Neural cell (in vitro differentiated cells): ENCODE results near the gene KRTAP9-2. TPM values are rescaled to one million over a fixed set of nuclear protein-coding genes. Genes with fewer than 3 reads are reported as not detected.

Source experiments
- H2AFZ ChIP-seq: fragments of 200-600, 300-800 bp; sonication (generic), shearing (Covaris generic); 2 replicates; pipeline ENCODE4 v1.6.0; 2014; ENCODE audit warnings: low read depth, mild to moderate bottlenecking, antibody characterized with exemption, low read length, moderate library complexity
- H3F3A ChIP-seq: fragments of 200-600 bp; shearing (Covaris generic); 2 replicates; pipeline ENCODE4 v1.6.1; 2016; ENCODE audit warnings: mild to moderate bottlenecking, moderate library complexity, mixed read lengths, antibody characterized with exemption, low read length; ENCODE audit not compliant: insufficient read depth, poor library complexity, severe bottlenecking
- H3K27ac ChIP-seq: fragments of 200-600, 300-800 bp; sonication (generic), shearing (Covaris generic); 2 replicates; pipeline ENCODE4 v1.5.1; 2014; ENCODE audit warnings: mild to moderate bottlenecking, low read length, moderate library complexity
- H3K27me3 ChIP-seq: fragments of 300-800, 200-600 bp; sonication (generic), shearing (Covaris generic); 2 replicates; pipeline ENCODE4 v1.6.0; 2014; ENCODE audit warnings: mild to moderate bottlenecking, low read depth, low read length, moderate library complexity; ENCODE audit not compliant: insufficient read depth
- H3K36me3 ChIP-seq: fragments of 300-800, 200-600 bp; sonication (generic), shearing (Covaris generic); 2 replicates; pipeline ENCODE4 v1.5.1; 2014; ENCODE audit warnings: mild to moderate bottlenecking, antibody characterized with exemption, low read length, moderate library complexity; ENCODE audit not compliant: insufficient read depth
- H3K4me2 ChIP-seq: fragments of 300-800, 200-600 bp; sonication (generic), shearing (Covaris generic); 2 replicates; pipeline ENCODE4 v1.6.0; 2014; ENCODE audit warnings: mild to moderate bottlenecking, low read length
- H3K4me3 ChIP-seq: fragments of 300-800, 200-600 bp; sonication (generic), shearing (Covaris generic); 2 replicates; pipeline ENCODE4 v1.5.1; 2014; ENCODE audit warnings: mild to moderate bottlenecking, low read length, moderate library complexity
- H3K79me2 ChIP-seq: fragments of 200-600 bp; shearing (Covaris generic); replicated peaks from 2 replicates; pipeline ENCODE4 v1.6.0; 2014; ENCODE audit warnings: mild to moderate bottlenecking, low read length, moderate library complexity; ENCODE audit not compliant: insufficient read depth
- H3K9ac ChIP-seq: fragments of 300-800, 200-600 bp; sonication (generic), shearing (Covaris generic); 2 replicates; pipeline ENCODE4 v1.6.1; 2016; ENCODE audit warnings: mild to moderate bottlenecking, low read length, mixed read lengths
- H3K9me2 ChIP-seq: fragments of 200-600 bp; shearing (Covaris generic); 2 replicates; pipeline ENCODE4 v1.6.1; 2016; ENCODE audit warnings: mild to moderate bottlenecking, low read length, mixed read lengths; ENCODE audit not compliant: insufficient read depth
- H3K9me3 ChIP-seq: fragments of 200-600, 300-800 bp; sonication (generic), shearing (Covaris generic); 2 replicates; pipeline ENCODE4 v1.6.1; 2016; ENCODE audit warnings: mild to moderate bottlenecking, mixed run types, low read length, moderate library complexity, mixed read lengths
- H4K20me1 ChIP-seq: fragments of 200-600 bp; shearing (Covaris generic); 2 replicates; pipeline ENCODE4 v1.6.1; 2016; ENCODE audit warnings: mild to moderate bottlenecking, mixed run types; ENCODE audit not compliant: insufficient read depth
- CTCF ChIP-seq: fragments of 450-650 bp; IDR thresholded peaks from 2 replicates; pipeline ENCODE4 v1.5.1; 2014; ENCODE audit warnings: antibody characterized with exemption, mild to moderate bottlenecking, moderate library complexity; ENCODE audit not compliant: poor library complexity, severe bottlenecking
- EP300 ChIP-seq: fragments of 450-650 bp; conservative IDR thresholded peaks from 2 replicates; pipeline ENCODE4 v1.6.1; 2014; ENCODE audit warnings: antibody characterized with exemption, mild to moderate bottlenecking, moderate library complexity; ENCODE audit not compliant: poor library complexity, severe bottlenecking
- EZH2 ChIP-seq: fragments of 200-600, 300-800 bp; shearing (Covaris generic), sonication (generic); IDR thresholded peaks from 2 replicates; pipeline ENCODE4 v1.6.1; 2014; ENCODE audit warnings: antibody characterized with exemption, low read length, borderline replicate concordance, mild to moderate bottlenecking; ENCODE audit not compliant: insufficient read depth, poor library complexity, severe bottlenecking
- MXI1 ChIP-seq: fragments of 450-650 bp; conservative IDR thresholded peaks from 2 replicates; pipeline ENCODE4 v1.6.1; 2014; ENCODE audit warnings: antibody characterized with exemption, mild to moderate bottlenecking; ENCODE audit not compliant: poor library complexity, severe bottlenecking
- POLR2AphosphoS5 ChIP-seq: IDR thresholded peaks from 2 replicates; pipeline ENCODE4 v1.6.1; 2012
- RAD21 ChIP-seq: fragments of 450-650 bp; conservative IDR thresholded peaks from 2 replicates; pipeline ENCODE4 v1.6.1; 2014; ENCODE audit warnings: antibody characterized with exemption, mild to moderate bottlenecking, moderate library complexity
- REST ChIP-seq: IDR thresholded peaks from 2 replicates; pipeline ENCODE4 v1.6.1; 2012; ENCODE audit warnings: borderline replicate concordance
- SMC3 ChIP-seq: fragments of 450-650 bp; conservative IDR thresholded peaks from 2 replicates; pipeline ENCODE4 v1.6.1; 2014; ENCODE audit warnings: antibody characterized with exemption, mild to moderate bottlenecking, moderate library complexity; ENCODE audit not compliant: poor library complexity
- TAF1 ChIP-seq: IDR thresholded peaks from 2 replicates; pipeline ENCODE4 v1.6.1; 2012; ENCODE audit warnings: low read depth
- polyA plus RNA-seq: library from polyadenylated mRNA; depleted of rRNA; stranded (reverse); fragments of >200 nt; gene quantifications from 2 replicates; pipeline ENCODE4 v1.2.3, GENCODE V29; 2014

The KRTAP9-2 gene
- polyA plus RNA-seq, 1 donor from 2014 or later, result not detected

GRCh38 chr17:41264599-41264998 is 38.2 kb downstream of the KRTAP9-2 start:
- Histone ChIP-seq H3K9me2 (no peaks in the 10 kb centered on the region), H3K4me2 (no peak overlapping the region), H3K79me2 (no peaks in the 10 kb centered on the region), H3K9me3 (no peaks in the 10 kb centered on the region), H3K27me3 (no peaks in the 10 kb centered on the region), H4K20me1 (no peaks in the 10 kb centered on the region), H2AFZ (no peak overlapping the region), H3K4me3 (no peak overlapping the region), H3K36me3 (no peaks in the 10 kb centered on the region), H3K9ac (no peak overlapping the region), H3F3A (no peaks in the 10 kb centered on the region), H3K27ac (no peak overlapping the region)
- TF ChIP-seq EZH2, result no peak
- no peak for TF ChIP-seq CTCF
- no peak for TF ChIP-seq TAF1
- TF ChIP-seq EP300, result no peak
- no peak for TF ChIP-seq REST
- no peak for TF ChIP-seq MXI1
- TF ChIP-seq POLR2AphosphoS5, result no peak
- TF ChIP-seq SMC3, result no peak
- no peak for TF ChIP-seq RAD21

GRCh38 chr17:41265078-41265477 is 38.6 kb downstream of the KRTAP9-2 start, which contains the start of gene KRTAP9-6:
TSS of gene KRTAP9-6 (plus strand) at chr17:41265378. CDS start at chr17:41265378, 0 bp downstream.
- Histone ChIP-seq H3K27ac (no peak within 1 kb of the TSS), H3K9me3 (no peaks in the 10 kb centered on the region), H3K4me2 (no peak within 1 kb of the TSS), H3K9ac (no peak within 1 kb of the TSS), H3F3A (no peaks in the 10 kb centered on the region), H3K79me2 (no peaks in the 10 kb centered on the region), H2AFZ (no peak within 1 kb of the TSS), H3K27me3 (no peaks in the 10 kb centered on the region), H3K9me2 (no peaks in the 10 kb centered on the region), H3K36me3 (no peaks in the 10 kb centered on the region), H3K4me3 (no peak within 1 kb of the TSS), H4K20me1 (no peaks in the 10 kb centered on the region)
- no peak for TF ChIP-seq EP300

GRCh38 chr17:41267711-41268110 is 41.3 kb downstream of the KRTAP9-2 start:
- Histone ChIP-seq H4K20me1 (no peaks in the 10 kb centered on the region), H3K9me2 (no peaks in the 10 kb centered on the region), H3K79me2 (no peaks in the 10 kb centered on the region), H3K9me3 (no peaks in the 10 kb centered on the region), H3K4me3 (no peak overlapping the region), H2AFZ (no peak overlapping the region), H3K36me3 (no peaks in the 10 kb centered on the region), H3K27ac (no peak overlapping the region), H3K9ac (no peak overlapping the region), H3K27me3 (no peaks in the 10 kb centered on the region), H3K4me2 (no peak overlapping the region), H3F3A (no peaks in the 10 kb centered on the region)
- TF ChIP-seq CTCF (no peak), MXI1 (no peak), REST (no peak), RAD21 (no peak), POLR2AphosphoS5 (no peak)
